OCI-LY1 (cell line): ENCODE measurements around the gene CPN2.

Experiments
- CTCF ChIP-seq: fragments of 200-600 bp; sonication (generic), shearing (Covaris generic); IDR thresholded peaks from 2 replicates; pipeline ENCODE4 v1.5.1; 2017; ENCODE audit warnings: mild to moderate bottlenecking, antibody characterized with exemption, low read length, moderate library complexity, mixed read lengths
- EZH2 ChIP-seq: fragments of 200-600 bp; sonication (generic), shearing (Covaris generic); IDR thresholded peaks from 2 replicates; pipeline ENCODE4 v1.8.0; 2017; ENCODE audit warnings: borderline replicate concordance, mixed run types, mild to moderate bottlenecking, antibody characterized with exemption, low read length, moderate library complexity, mixed read lengths

- TF ChIP-seq EZH2 (no peak), CTCF (no peak)
Measured at GRCh38 chr3:194294199-194294894, 56.8 kb downstream of the CPN2 start.
